Measurements from ENCODE around the gene NRBP1. TPM values are rescaled to one million over a fixed set of nuclear protein-coding genes. Genes with fewer than 3 reads are reported as not detected.

NRBP1 gene
- total RNA-seq, 1 donor from 2014 or later, result 93.9 TPM

- peaks cover 20% of the 10 kb centered on the region for H3K4me1 Mint-ChIP-seq
- H3K27me3 Mint-ChIP-seq, result peaks cover 18% of the 10 kb centered on the region
- intact Hi-C loops (cut with micrococcal nuclease), result loop anchor here (1.0 to 10.0 kb wide), 7 partner anchors 61 to 175 kb away; partner anchors contain the start of genes CCDC121, EIF2B4, GPN1 and GTF3C2
- no peaks in the 10 kb centered on the region for H3K36me3 Mint-ChIP-seq (ENCODE audit: low read depth)
- H3K9me3 Mint-ChIP-seq, result no peaks in the 10 kb centered on the region
- peak within 1 kb of the TSS; percentile 87 for H3K27ac Mint-ChIP-seq
- peak; percentile 100 for DNase-seq
- peak within 1 kb of the TSS; percentile 84 for H3K4me3 Mint-ChIP-seq
These were observed 61.3 kb downstream of the NRBP1 start, which contains the start of gene IFT172 for GRCh38 chr2:27489498-27490397. Gene IFT172 (minus strand): TSS chr2:27489743. CDS start chr2:27489653, 90 bp downstream.

Other genes with a start within 250 kb of the NRBP1 start
- gene ATRAID, start 216.6 kb upstream of the NRBP1 start, total RNA-seq, result 109 and 120 TPM in 2 replicates
- 87.1 and 97.9 TPM in 2 replicates for gene SLC5A6, start 216.4 kb upstream of the NRBP1 start, total RNA-seq
- 144 and 159 TPM in 2 replicates for gene CAD, start 211.3 kb upstream of the NRBP1 start, total RNA-seq
- gene SLC30A3, start 165.6 kb upstream of the NRBP1 start, total RNA-seq, result 1.4 and 2.2 TPM in 2 replicates
- gene DNAJC5G, start 153.2 kb upstream of the NRBP1 start, total RNA-seq, result not detected in 2 replicates
- gene TRIM54, start 146.2 kb upstream of the NRBP1 start, total RNA-seq, result 0.33 and 0.47 TPM in 2 replicates
- 1.9 and 2.7 TPM in 2 replicates for gene UCN, start 120.2 kb upstream of the NRBP1 start, total RNA-seq
- 86.8 and 89.1 TPM in 2 replicates for gene MPV17, start 105.5 kb upstream of the NRBP1 start, total RNA-seq
- 80.1 and 83.8 TPM in 2 replicates for gene GTF3C2, start 71.9 kb upstream of the NRBP1 start, total RNA-seq
- gene EIF2B4, start 58.3 kb upstream of the NRBP1 start, total RNA-seq, result 51.2 and 52.0 TPM in 2 replicates
- gene SNX17, start 58.0 kb upstream of the NRBP1 start, total RNA-seq, result 120 and 128 TPM in 2 replicates
- gene ZNF513, start 47.9 kb upstream of the NRBP1 start, total RNA-seq, result 11.1 and 13.5 TPM in 2 replicates
- gene PPM1G, start 19.0 kb upstream of the NRBP1 start, total RNA-seq, result 165 and 167 TPM in 2 replicates
- gene KRTCAP3, start 13.8 kb downstream of the NRBP1 start, total RNA-seq, result 4.6 and 5.2 TPM in 2 replicates
- 12.4 and 12.9 TPM in 2 replicates for gene IFT172, start 61.1 kb downstream of the NRBP1 start, total RNA-seq
- gene FNDC4, start 66.6 kb downstream of the NRBP1 start, total RNA-seq, result not detected in 2 replicates
- gene GCKR, start 68.2 kb downstream of the NRBP1 start, total RNA-seq, result not detected in 2 replicates
- gene ZNF512, start 154.4 kb downstream of the NRBP1 start, total RNA-seq, result 29.0 and 32.7 TPM in 2 replicates
- 0.54 and 0.63 TPM in 2 replicates for gene CCDC121, start 200.4 kb downstream of the NRBP1 start, total RNA-seq
- 51.0 and 55.4 TPM in 2 replicates for gene GPN1, start 200.4 kb downstream of the NRBP1 start, total RNA-seq
- 33.3 and 34.5 TPM in 2 replicates for gene SUPT7L, start 235.0 kb downstream of the NRBP1 start, total RNA-seq
- gene SLC4A1AP, start 235.3 kb downstream of the NRBP1 start, total RNA-seq, result 27.1 and 28.7 TPM in 2 replicates